Measurements from ENCODE around the gene SERP2. TPM values are rescaled to one million over a fixed set of nuclear protein-coding genes. Genes with fewer than 3 reads are reported as not detected.
"Not testable (repeated sequence)": the region's sequence is repeated elsewhere in the genome, so short reads cannot be mapped to it uniquely, and the experiment has no call there.

The SERP2 gene
- 0.31 TPM for total RNA-seq

GRCh38 chr13:44373601-44374347 lies at the start of gene SERP2:
TSS of gene SERP2 (plus strand) at chr13:44373824. CDS start at chr13:44374026, 202 bp downstream.
- Histone ChIP-seq H3K9me3 (ENCODE audit: low read depth, low read length) (no peaks in the 10 kb centered on the region), H3K4me1 (ENCODE audit: insufficient read depth, low read length) (no peaks in the 10 kb centered on the region), H3K4me3 (ENCODE audit: low read length) (peak within 1 kb of the TSS; percentile 9), H3K27me3 (ENCODE audit: insufficient read depth, low read length) (peaks cover 20% of the 10 kb centered on the region)

- Histone ChIP-seq H3K4me3 (ENCODE audit: low read length) (no peak overlapping the region), H3K27me3 (ENCODE audit: insufficient read depth, low read length) (no peaks in the 10 kb centered on the region), H3K4me1 (ENCODE audit: insufficient read depth, low read length) (no peaks in the 10 kb centered on the region), H3K9me3 (ENCODE audit: low read depth, low read length) (no peaks in the 10 kb centered on the region)
These were observed 46.7 kb upstream of the SERP2 start for GRCh38 chr13:44326961-44327360.

GRCh38 chr13:44329041-44329440 lies 44.6 kb upstream of the SERP2 start:
- H3K4me3 ChIP-seq (ENCODE audit: low read length); H3K27me3 ChIP-seq (ENCODE audit: insufficient read depth, low read length); H3K9me3 ChIP-seq (ENCODE audit: low read depth, low read length); H3K4me1 ChIP-seq (ENCODE audit: insufficient read depth, low read length): not testable (repeated sequence)

- Histone ChIP-seq H3K4me3 (ENCODE audit: low read length) (no peak overlapping the region), H3K4me1 (ENCODE audit: insufficient read depth, low read length) (no peaks in the 10 kb centered on the region), H3K27me3 (ENCODE audit: insufficient read depth, low read length) (no peaks in the 10 kb centered on the region), H3K9me3 (ENCODE audit: low read depth, low read length) (no peaks in the 10 kb centered on the region)
These were observed 43.6 kb upstream of the SERP2 start for GRCh38 chr13:44329909-44330545.

- Histone ChIP-seq H3K27me3 (ENCODE audit: insufficient read depth, low read length) (no peaks in the 10 kb centered on the region), H3K4me1 (ENCODE audit: insufficient read depth, low read length) (no peaks in the 10 kb centered on the region), H3K9me3 (ENCODE audit: low read depth, low read length) (no peaks in the 10 kb centered on the region), H3K4me3 (ENCODE audit: low read length) (no peak overlapping the region)
These were observed 42.2 kb upstream of the SERP2 start for GRCh38 chr13:44331446-44331845.

- Histone ChIP-seq H3K27me3 (ENCODE audit: insufficient read depth, low read length) (no peaks in the 10 kb centered on the region), H3K4me1 (ENCODE audit: insufficient read depth, low read length) (no peaks in the 10 kb centered on the region), H3K4me3 (ENCODE audit: low read length) (no peak overlapping the region), H3K9me3 (ENCODE audit: low read depth, low read length) (no peaks in the 10 kb centered on the region)
These were observed 41.4 kb upstream of the SERP2 start for GRCh38 chr13:44331912-44332851.

- no peaks in the 10 kb centered on the region for H3K4me1 ChIP-seq (ENCODE audit: insufficient read depth, low read length)
- H3K4me3 ChIP-seq (ENCODE audit: low read length): no peak overlapping the region
- no peaks in the 10 kb centered on the region for H3K27me3 ChIP-seq (ENCODE audit: insufficient read depth, low read length)
- no peaks in the 10 kb centered on the region for H3K9me3 ChIP-seq (ENCODE audit: low read depth, low read length)
These were observed 39.5 kb upstream of the SERP2 start for GRCh38 chr13:44333950-44334655.

GRCh38 chr13:44334751-44335150 lies 38.9 kb upstream of the SERP2 start:
- H3K9me3 ChIP-seq (ENCODE audit: low read depth, low read length): no peaks in the 10 kb centered on the region
- no peak overlapping the region for H3K4me3 ChIP-seq (ENCODE audit: low read length)
- H3K27me3 ChIP-seq (ENCODE audit: insufficient read depth, low read length): no peaks in the 10 kb centered on the region
- H3K4me1 ChIP-seq (ENCODE audit: insufficient read depth, low read length): no peaks in the 10 kb centered on the region

GRCh38 chr13:44336934-44337333 lies 36.7 kb upstream of the SERP2 start:
- Histone ChIP-seq H3K4me3 (ENCODE audit: low read length) (no peak overlapping the region), H3K4me1 (ENCODE audit: insufficient read depth, low read length) (no peaks in the 10 kb centered on the region), H3K27me3 (ENCODE audit: insufficient read depth, low read length) (no peaks in the 10 kb centered on the region), H3K9me3 (ENCODE audit: low read depth, low read length) (no peaks in the 10 kb centered on the region)

- Histone ChIP-seq H3K27me3 (ENCODE audit: insufficient read depth, low read length) (no peaks in the 10 kb centered on the region), H3K4me3 (ENCODE audit: low read length) (no peak overlapping the region), H3K9me3 (ENCODE audit: low read depth, low read length) (no peaks in the 10 kb centered on the region), H3K4me1 (ENCODE audit: insufficient read depth, low read length) (no peaks in the 10 kb centered on the region)
These were observed 36.0 kb upstream of the SERP2 start for GRCh38 chr13:44337581-44337980.

GRCh38 chr13:44340508-44340907 lies 33.1 kb upstream of the SERP2 start:
- Histone ChIP-seq H3K9me3 (ENCODE audit: low read depth, low read length) (no peaks in the 10 kb centered on the region), H3K4me1 (ENCODE audit: insufficient read depth, low read length) (no peaks in the 10 kb centered on the region), H3K27me3 (ENCODE audit: insufficient read depth, low read length) (no peaks in the 10 kb centered on the region), H3K4me3 (ENCODE audit: low read length) (no peak overlapping the region)

- Histone ChIP-seq H3K4me1 (ENCODE audit: insufficient read depth, low read length) (no peaks in the 10 kb centered on the region), H3K9me3 (ENCODE audit: low read depth, low read length) (no peaks in the 10 kb centered on the region), H3K4me3 (ENCODE audit: low read length) (no peak overlapping the region), H3K27me3 (ENCODE audit: insufficient read depth, low read length) (no peaks in the 10 kb centered on the region)
These were observed 30.9 kb upstream of the SERP2 start for GRCh38 chr13:44342741-44343140.

- Histone ChIP-seq H3K27me3 (ENCODE audit: insufficient read depth, low read length) (no peaks in the 10 kb centered on the region), H3K9me3 (ENCODE audit: low read depth, low read length) (no peaks in the 10 kb centered on the region), H3K4me1 (ENCODE audit: insufficient read depth, low read length) (peaks cover 4% of the 10 kb centered on the region), H3K4me3 (ENCODE audit: low read length) (no peak overlapping the region)
These were observed 27.1 kb upstream of the SERP2 start for GRCh38 chr13:44346534-44346933.

- H3K27me3 ChIP-seq (ENCODE audit: insufficient read depth, low read length): no peaks in the 10 kb centered on the region
- H3K4me1 ChIP-seq (ENCODE audit: insufficient read depth, low read length): peaks cover 7% of the 10 kb centered on the region
- H3K9me3 ChIP-seq (ENCODE audit: low read depth, low read length): no peaks in the 10 kb centered on the region
- no peak overlapping the region for H3K4me3 ChIP-seq (ENCODE audit: low read length)
These were observed 26.3 kb upstream of the SERP2 start for GRCh38 chr13:44347301-44347700.
